ENCODE data around the gene C1orf174. TPM values are rescaled to one million over a fixed set of nuclear protein-coding genes. Genes with fewer than 3 reads are reported as not detected.

The C1orf174 gene
- total RNA-seq, 1 experiment from 2014 or later, result 21.1 TPM

GRCh38 chr1:3944578-3945125, 44.6 kb upstream of the C1orf174 start:
- Histone ChIP-seq H4K20me1 (ENCODE audit: control insufficient read depth, insufficient read depth, insufficient read length) (no peaks in the 10 kb centered on the region), H3K4ac (ENCODE audit: low read depth, low read length) (no peak overlapping the region), H4K91ac (ENCODE audit: insufficient read length, low read depth, low read length) (no peak overlapping the region), H3K23me2 (ENCODE audit: insufficient read length, low read depth, low read length, poor library complexity, severe bottlenecking) (no peaks in the 10 kb centered on the region), H3K79me1 (ENCODE audit: insufficient read depth, low read depth, low read length, poor library complexity, severe bottlenecking) (no peaks in the 10 kb centered on the region), H2BK20ac (ENCODE audit: low read depth, low read length, poor library complexity, severe bottlenecking) (no peak overlapping the region), H3K14ac (ENCODE audit: insufficient read depth, low read length) (no peak overlapping the region; the same call in 1 of the 2 replicates), H3K4me2 (ENCODE audit: insufficient read depth, insufficient read length, low read length) (no peak overlapping the region), H3K4me1 (ENCODE audit: insufficient read depth, low read length) (no peaks in the 10 kb centered on the region), H3K27ac (ENCODE audit: insufficient read length, low read depth, low read length) (no peak overlapping the region), H3K9ac (ENCODE audit: extremely low read depth, insufficient read length, low read length) (no peak overlapping the region), H2BK5ac (ENCODE audit: insufficient read length, low read length) (no peak overlapping the region), H2AFZ (ENCODE audit: low read length) (no peak overlapping the region), H2BK15ac (ENCODE audit: low read depth, low read length) (no peak overlapping the region), H3T11ph (ENCODE audit: low read length) (no peak overlapping the region), H3K23ac (ENCODE audit: insufficient read length, low read depth, low read length) (no peak overlapping the region), H2BK120ac (ENCODE audit: low read depth, low read length, poor library complexity, severe bottlenecking) (no peak overlapping the region), H3K9me3 (ENCODE audit: control insufficient read depth, low read depth, low read length) (no peaks in the 10 kb centered on the region), H4K8ac (replicated peaks; ENCODE audit: insufficient read length, low read depth, low read length) (no peak overlapping the region), H2BK12ac (ENCODE audit: insufficient read length, low read depth, low read length) (no peak overlapping the region), H2AK5ac (ENCODE audit: insufficient read length, low read length) (no peak overlapping the region), H3K79me2 (ENCODE audit: insufficient read depth, low read length) (no peaks in the 10 kb centered on the region), H3K18ac (ENCODE audit: insufficient read length, low read depth, low read length) (no peak overlapping the region), H4K5ac (ENCODE audit: insufficient read length, low read depth, low read length) (no peak overlapping the region), H3K27me3 (ENCODE audit: insufficient read depth, low read length) (no peaks in the 10 kb centered on the region), H3K56ac (ENCODE audit: insufficient read length, low read depth, low read length) (no peak overlapping the region)
- Mint-ChIP-seq H3K36me3 (ENCODE audit: insufficient read depth in 1 of 3, low read depth in 3 of 3) (peaks cover 0 to 3% (median 0%) of the 10 kb centered on the region in 3 experiments; a peak in 1 of 7 replicates), H3K27ac (no peak overlapping the region), H3K4me1 (peaks cover 16 to 18% of the 10 kb centered on the region in 2 experiments), H3K27me3 (ENCODE audit: low read depth) (peaks cover 14% of the 10 kb centered on the region), H3K4me3 (no peak overlapping the region), H3K9me3 (peaks cover 3 to 8% of the 10 kb centered on the region in 2 experiments; a peak in 2 of 5 replicates)
- no peak for DNase-seq
- no CpG with 5 or more reads among the region's 13 CpGs for WGBS (ENCODE audit: extremely low coverage, insufficient read length, low lambda C conversion rate)
- TF ChIP-seq, protein P1, sequence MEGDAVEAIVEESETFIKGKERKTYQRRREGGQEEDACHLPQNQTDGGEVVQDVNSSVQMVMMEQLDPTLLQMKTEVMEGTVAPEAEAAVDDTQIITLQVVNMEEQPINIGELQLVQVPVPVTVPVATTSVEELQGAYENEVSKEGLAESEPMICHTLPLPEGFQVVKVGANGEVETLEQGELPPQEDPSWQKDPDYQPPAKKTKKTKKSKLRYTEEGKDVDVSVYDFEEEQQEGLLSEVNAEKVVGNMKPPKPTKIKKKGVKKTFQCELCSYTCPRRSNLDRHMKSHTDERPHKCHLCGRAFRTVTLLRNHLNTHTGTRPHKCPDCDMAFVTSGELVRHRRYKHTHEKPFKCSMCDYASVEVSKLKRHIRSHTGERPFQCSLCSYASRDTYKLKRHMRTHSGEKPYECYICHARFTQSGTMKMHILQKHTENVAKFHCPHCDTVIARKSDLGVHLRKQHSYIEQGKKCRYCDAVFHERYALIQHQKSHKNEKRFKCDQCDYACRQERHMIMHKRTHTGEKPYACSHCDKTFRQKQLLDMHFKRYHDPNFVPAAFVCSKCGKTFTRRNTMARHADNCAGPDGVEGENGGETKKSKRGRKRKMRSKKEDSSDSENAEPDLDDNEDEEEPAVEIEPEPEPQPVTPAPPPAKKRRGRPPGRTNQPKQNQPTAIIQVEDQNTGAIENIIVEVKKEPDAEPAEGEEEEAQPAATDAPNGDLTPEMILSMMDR (conservative IDR thresholded peaks at IDR 0.05), result no peak
